Measurements from ENCODE around the gene HPCAL4. TPM values are rescaled to one million over a fixed set of nuclear protein-coding genes. Genes with fewer than 3 reads are reported as not detected.

The HPCAL4 gene
- 0.07 TPM in 1 of 2 replicates, not detected in the other for total RNA-seq

DNA sequence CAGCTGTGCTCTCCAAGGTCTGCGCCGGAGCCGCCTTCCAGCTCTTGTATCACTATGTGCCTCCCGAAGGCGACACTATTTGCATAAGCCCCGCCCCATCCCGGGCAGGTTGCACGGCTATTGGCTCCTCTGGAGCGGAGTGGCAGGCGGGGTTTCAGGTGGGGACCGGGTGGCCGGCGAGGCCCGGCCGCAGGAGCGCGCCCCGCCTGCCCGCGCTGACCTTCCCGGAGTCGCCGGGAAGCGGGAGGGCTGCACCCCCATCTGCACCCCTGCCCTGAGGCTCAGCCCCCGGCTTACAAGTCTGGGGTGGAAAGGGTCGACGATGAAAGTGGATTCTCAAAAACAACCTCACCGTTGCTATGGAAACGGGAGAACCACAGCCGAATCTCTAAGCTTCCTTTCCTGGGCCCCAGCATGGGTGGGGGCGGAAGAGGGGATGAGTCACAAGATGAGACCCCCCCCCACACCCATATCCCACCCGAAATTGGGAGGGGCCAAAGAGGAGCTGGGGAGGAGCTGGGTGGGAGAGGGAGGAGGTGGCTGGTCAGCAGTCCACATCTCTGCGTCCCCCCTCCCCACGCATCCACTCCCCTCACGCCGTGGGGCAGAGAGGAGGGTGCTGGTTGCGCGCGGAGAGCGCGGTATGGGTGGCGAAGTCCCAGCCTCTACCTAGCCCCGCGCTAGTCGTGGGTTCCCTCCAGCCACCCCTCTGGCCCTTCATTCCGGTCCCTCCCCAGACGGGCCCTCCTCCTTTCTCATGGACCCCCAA lies at the start of gene HPCAL4:
HPCAL4 (minus strand) TSS at position 51 of the 769 bp plus-strand sequence. CDS start 6,830 bp downstream, outside the sequence.

DNA sequence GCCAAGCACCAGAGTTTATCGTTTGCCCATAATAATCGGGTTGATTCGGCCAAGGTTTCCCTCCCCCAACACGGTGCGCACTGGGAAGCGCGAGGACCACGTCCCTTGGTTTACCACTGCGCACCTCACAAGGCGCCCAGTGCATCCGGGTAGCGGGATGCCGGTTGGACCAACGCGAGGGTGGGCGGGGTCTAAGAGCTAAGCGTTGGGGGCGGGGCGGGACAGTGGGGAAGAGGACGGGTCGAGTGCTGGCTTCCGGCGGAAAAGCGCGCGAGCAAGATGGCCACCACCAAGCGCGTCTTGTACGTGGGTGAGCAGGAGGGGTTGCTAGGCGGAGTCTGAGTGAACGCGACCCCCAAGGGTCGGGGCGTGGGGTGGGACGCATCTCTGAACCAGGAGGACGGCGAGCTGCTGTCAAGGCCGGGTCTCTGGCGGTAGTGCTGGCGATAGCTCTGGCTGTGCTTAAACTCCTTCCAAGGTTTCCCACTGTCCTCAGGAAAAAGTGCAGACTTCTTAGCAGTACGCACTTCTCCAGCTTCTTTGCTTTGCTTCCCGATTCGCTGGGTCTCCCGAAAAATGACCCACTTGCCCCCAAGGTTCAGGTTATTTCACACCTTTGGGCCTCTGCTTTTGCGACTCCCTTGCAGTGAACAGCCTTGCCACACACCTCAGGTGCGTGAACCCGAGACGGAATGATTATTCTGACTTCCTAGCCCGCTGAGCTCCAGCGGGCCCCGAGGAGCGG lies 47.6 kb upstream of the HPCAL4 start, which contains the start of gene PPIE:
PPIE (plus strand) TSS at position 261 of the 745 bp plus-strand sequence; CDS start at position 280, 19 bp downstream.

DNA sequence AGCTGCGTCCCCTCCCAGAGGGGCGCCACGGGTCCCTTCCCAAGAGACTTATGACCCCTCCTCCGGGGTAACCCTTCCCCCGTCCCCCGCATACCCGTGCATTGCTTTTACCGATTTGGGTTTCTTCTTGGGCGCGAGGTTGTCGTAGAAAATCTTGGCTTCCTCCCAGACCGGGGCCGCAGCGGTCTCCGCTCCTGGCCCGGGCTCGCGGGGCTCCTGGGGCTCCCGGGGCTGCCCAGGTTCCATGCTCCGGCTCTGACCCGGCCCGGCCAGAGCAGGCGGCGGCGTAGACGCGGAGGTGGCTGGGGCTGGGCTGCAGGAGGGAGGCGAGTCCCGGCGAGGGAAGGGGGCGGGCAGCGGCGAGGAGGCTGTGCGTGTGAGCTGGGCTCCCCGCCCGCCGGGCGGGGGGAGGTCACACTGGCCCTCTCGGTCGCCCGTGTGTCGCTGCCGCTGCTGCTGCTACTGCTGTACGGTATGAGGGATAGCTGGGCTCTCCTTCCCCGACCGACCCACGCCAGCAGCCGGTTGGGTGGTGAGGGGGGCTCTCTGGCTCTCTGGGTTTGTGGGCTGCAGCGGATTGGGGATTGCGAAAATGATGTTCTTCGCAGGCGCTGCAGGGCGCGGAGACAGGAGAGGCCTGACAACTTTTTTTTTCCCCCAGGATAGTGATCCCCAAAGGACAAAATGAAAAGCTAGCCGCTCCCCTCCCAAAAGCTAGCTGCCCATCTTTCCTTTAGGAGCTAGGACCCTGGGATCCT lies 19.3 kb downstream of the HPCAL4 start, which contains the start of gene NT5C1A:
NT5C1A (minus strand) TSS at position 315 of the 758 bp plus-strand sequence; CDS start at position 246, 69 bp downstream.

DNA sequence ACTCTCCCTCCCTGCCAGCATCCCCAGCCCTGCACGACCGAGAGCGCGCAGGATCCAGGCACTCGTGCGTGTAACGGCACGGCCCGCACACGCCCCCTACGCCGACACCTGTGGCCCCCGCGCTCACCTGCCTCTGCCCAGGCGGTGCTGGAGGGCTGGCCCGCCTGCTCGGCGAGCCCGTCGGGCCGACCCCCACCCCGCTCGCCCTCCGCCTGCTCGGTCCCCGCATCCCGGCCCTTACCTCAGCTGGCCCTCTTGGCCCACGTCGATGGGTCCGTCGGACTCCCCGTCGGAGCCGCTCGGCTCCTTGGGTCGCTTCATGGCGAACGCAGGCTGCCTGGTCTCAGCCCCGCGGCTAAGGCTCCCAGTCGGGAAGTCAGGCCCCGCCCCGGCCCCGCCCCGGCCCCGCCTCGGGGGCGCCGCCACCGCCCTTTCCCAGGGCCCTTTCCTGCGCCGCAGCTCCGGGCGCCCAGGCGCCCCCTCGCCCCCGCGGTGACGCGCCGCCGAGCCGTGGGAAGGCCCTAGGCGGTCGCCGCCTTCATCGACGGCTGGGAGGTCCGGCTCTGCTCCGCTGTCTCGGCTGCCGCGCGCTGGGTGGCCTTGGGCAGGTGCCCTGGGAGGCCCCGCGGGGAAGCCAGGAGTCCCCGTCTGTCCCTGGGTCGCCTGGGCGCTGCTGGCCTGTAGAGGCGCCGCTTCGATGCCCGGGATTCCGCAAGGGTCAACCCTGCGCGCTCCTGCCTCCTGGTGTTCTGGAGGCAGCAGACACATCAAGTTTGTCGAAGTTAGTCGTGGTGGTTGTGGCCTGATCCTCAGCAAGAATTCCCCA lies 51.7 kb downstream of the HPCAL4 start, which contains the start of gene HEYL:
HEYL (minus strand) TSS at position 339 of the 826 bp plus-strand sequence; CDS start at position 321, 18 bp downstream.

Other genes starting within 250 kb of the HPCAL4 start
- gene BMP8A, start 199.8 kb downstream of the HPCAL4 start, total RNA-seq: 0.14 TPM in 1 of 2 replicates, not detected in the other
- 154 and 161 TPM in 2 replicates for gene PABPC4, start 114.6 kb downstream of the HPCAL4 start, total RNA-seq
- 0.14 TPM in 1 of 2 replicates, not detected in the other for gene HEYL, start 51.8 kb downstream of the HPCAL4 start, total RNA-seq
- gene NT5C1A, start 19.3 kb downstream of the HPCAL4 start, total RNA-seq: not detected in 2 replicates
- gene PPIE, start 47.4 kb upstream of the HPCAL4 start, total RNA-seq: 40.1 and 45.6 TPM in 2 replicates
- gene OXCT2, start 79.9 kb upstream of the HPCAL4 start, total RNA-seq: 1.1 and 1.2 TPM in 2 replicates
- gene BMP8B, start 97.4 kb upstream of the HPCAL4 start, total RNA-seq: under 0.01 and 0.07 TPM in 2 replicates
- gene TRIT1, start 192.1 kb upstream of the HPCAL4 start, total RNA-seq: 20.1 and 23.8 TPM in 2 replicates
- 9.7 and 12.2 TPM in 2 replicates for gene MYCL, start 210.5 kb upstream of the HPCAL4 start, total RNA-seq

Measured in airway epithelial cell (primary cell).